H54 (cell line): ENCODE data around the gene HCRTR2.

Source experiments
- DNase-seq: peaks from one replicate; pipeline ENCODE4 v3.0.0; 2011; ENCODE audit warnings: low spot score, mixed read lengths; ENCODE audit not compliant: insufficient read length
- FAIRE-seq: peaks from 3 replicates; lab custom pipeline; 2011; peaks lifted over from hg19 to GRCh38; lab: Jason Lieb, UNC
- POLR2A ChIP-seq: IDR thresholded peaks from 2 replicates; pipeline ENCODE4 v1.6.1; 2011; ENCODE audit warnings: low read depth, mild to moderate bottlenecking, low read length

HCRTR2 gene

GRCh38 chr6:55319961-55320695 is 145.8 kb downstream of the HCRTR2 start:
- FAIRE-seq (no peak), DNase-seq (no peak)
- no peak for TF ChIP-seq POLR2A

GRCh38 chr6:55320696-55321086 is 146.4 kb downstream of the HCRTR2 start:
- DNase-seq = no peak
- no peak for FAIRE-seq
- TF ChIP-seq POLR2A = no peak

GRCh38 chr6:55327169-55327568 is 152.9 kb downstream of the HCRTR2 start, which contains the start of gene GFRAL:
Gene GFRAL (plus strand): TSS chr6:55327469. CDS start chr6:55327555, 86 bp downstream.
- no peak for TF ChIP-seq POLR2A
- DNase-seq = no peak
- no peak for FAIRE-seq
